ENCODE measurements around the gene BSND. TPM values are rescaled to one million over a fixed set of nuclear protein-coding genes. Genes with fewer than 3 reads are reported as not detected.

Gene BSND
- total RNA-seq, 3 donors from 2014 or later = not detected

- H3K27me3 Mint-ChIP-seq (ENCODE audit: low read depth) = no peaks in the 10 kb centered on the region
- H3K4me3 Mint-ChIP-seq = no peak overlapping the region
- H3K9me3 Mint-ChIP-seq = no peaks in the 10 kb centered on the region
- ATAC-seq = no peak
- no peaks in the 10 kb centered on the region for H3K4me1 Mint-ChIP-seq (ENCODE audit: low read depth)
- no peak for DNase-seq
- no peaks in the 10 kb centered on the region for H3K36me3 Mint-ChIP-seq (ENCODE audit: insufficient read depth)
Measured at GRCh38 chr1:55049271-55049913, 50.7 kb downstream of the BSND start.

GRCh38 chr1:55049914-55050278 lies 51.2 kb downstream of the BSND start:
- Mint-ChIP-seq H3K36me3 (ENCODE audit: insufficient read depth) (no peaks in the 10 kb centered on the region), H3K4me1 (ENCODE audit: low read depth) (no peaks in the 10 kb centered on the region), H3K4me3 (no peak overlapping the region), H3K27me3 (ENCODE audit: low read depth) (no peaks in the 10 kb centered on the region), H3K9me3 (no peaks in the 10 kb centered on the region)
- no peak for DNase-seq
- no peak for ATAC-seq

- no peaks in the 10 kb centered on the region for H3K36me3 Mint-ChIP-seq (ENCODE audit: insufficient read depth)
- no peaks in the 10 kb centered on the region for H3K27me3 Mint-ChIP-seq (ENCODE audit: low read depth)
- ATAC-seq = no peak
- H3K4me3 Mint-ChIP-seq = no peak overlapping the region
- DNase-seq = no peak
- no peaks in the 10 kb centered on the region for H3K9me3 Mint-ChIP-seq
- no peaks in the 10 kb centered on the region for H3K4me1 Mint-ChIP-seq (ENCODE audit: low read depth)
Measured at GRCh38 chr1:55050283-55050682, 51.5 kb downstream of the BSND start.

GRCh38 chr1:55051169-55051568 lies 52.4 kb downstream of the BSND start:
- Mint-ChIP-seq H3K4me3 (no peak overlapping the region), H3K9me3 (no peaks in the 10 kb centered on the region), H3K27me3 (ENCODE audit: low read depth) (no peaks in the 10 kb centered on the region), H3K4me1 (ENCODE audit: low read depth) (no peaks in the 10 kb centered on the region), H3K36me3 (ENCODE audit: insufficient read depth) (no peaks in the 10 kb centered on the region)
- no peak for DNase-seq
- ATAC-seq = no peak

GRCh38 chr1:55051621-55052020 lies 52.9 kb downstream of the BSND start:
- no peaks in the 10 kb centered on the region for H3K9me3 Mint-ChIP-seq
- no peaks in the 10 kb centered on the region for H3K36me3 Mint-ChIP-seq (ENCODE audit: insufficient read depth)
- no peaks in the 10 kb centered on the region for H3K4me1 Mint-ChIP-seq (ENCODE audit: low read depth)
- no peaks in the 10 kb centered on the region for H3K27me3 Mint-ChIP-seq (ENCODE audit: low read depth)
- H3K4me3 Mint-ChIP-seq = no peak overlapping the region
- DNase-seq = no peak
- ATAC-seq = no peak

- Mint-ChIP-seq H3K4me1 (ENCODE audit: low read depth) (no peaks in the 10 kb centered on the region), H3K36me3 (ENCODE audit: insufficient read depth) (no peaks in the 10 kb centered on the region), H3K4me3 (no peak overlapping the region), H3K9me3 (no peaks in the 10 kb centered on the region), H3K27me3 (ENCODE audit: low read depth) (no peaks in the 10 kb centered on the region)
- ATAC-seq (no peak), DNase-seq (no peak)
Measured at GRCh38 chr1:55052221-55053142, 53.7 kb downstream of the BSND start.

- DNase-seq (no peak), ATAC-seq (no peak)
- H3K4me3 Mint-ChIP-seq = no peak overlapping the region
- no peaks in the 10 kb centered on the region for H3K36me3 Mint-ChIP-seq (ENCODE audit: insufficient read depth)
- H3K9me3 Mint-ChIP-seq = no peaks in the 10 kb centered on the region
- no peaks in the 10 kb centered on the region for H3K27me3 Mint-ChIP-seq (ENCODE audit: low read depth)
- no peaks in the 10 kb centered on the region for H3K4me1 Mint-ChIP-seq (ENCODE audit: low read depth)
Measured at GRCh38 chr1:55053265-55053954, 54.7 kb downstream of the BSND start.

- Mint-ChIP-seq H3K9me3 (no peaks in the 10 kb centered on the region), H3K4me1 (ENCODE audit: low read depth) (no peaks in the 10 kb centered on the region), H3K4me3 (no peak overlapping the region), H3K27me3 (ENCODE audit: low read depth) (no peaks in the 10 kb centered on the region), H3K36me3 (ENCODE audit: insufficient read depth) (no peaks in the 10 kb centered on the region)
- no peak for DNase-seq
- no peak for ATAC-seq
Measured at GRCh38 chr1:55054396-55054795, 55.7 kb downstream of the BSND start.

GRCh38 chr1:55055084-55055882 lies 56.5 kb downstream of the BSND start:
- no peaks in the 10 kb centered on the region for H3K27me3 Mint-ChIP-seq (ENCODE audit: low read depth)
- H3K9me3 Mint-ChIP-seq = no peaks in the 10 kb centered on the region
- no peaks in the 10 kb centered on the region for H3K36me3 Mint-ChIP-seq (ENCODE audit: insufficient read depth)
- H3K4me3 Mint-ChIP-seq = no peak overlapping the region
- ATAC-seq = no peak
- DNase-seq = no peak
- no peaks in the 10 kb centered on the region for H3K4me1 Mint-ChIP-seq (ENCODE audit: low read depth)

- DNase-seq = no peak
- no peak for ATAC-seq
- no peaks in the 10 kb centered on the region for H3K27me3 Mint-ChIP-seq (ENCODE audit: low read depth)
- no peaks in the 10 kb centered on the region for H3K36me3 Mint-ChIP-seq (ENCODE audit: insufficient read depth)
- H3K9me3 Mint-ChIP-seq = no peaks in the 10 kb centered on the region
- H3K4me3 Mint-ChIP-seq = no peak overlapping the region
- no peaks in the 10 kb centered on the region for H3K4me1 Mint-ChIP-seq (ENCODE audit: low read depth)
Measured at GRCh38 chr1:55055951-55056631, 57.4 kb downstream of the BSND start.

GRCh38 chr1:55056632-55056992 lies 57.9 kb downstream of the BSND start:
- H3K27me3 Mint-ChIP-seq (ENCODE audit: low read depth) = no peaks in the 10 kb centered on the region
- no peaks in the 10 kb centered on the region for H3K36me3 Mint-ChIP-seq (ENCODE audit: insufficient read depth)
- ATAC-seq (no peak), DNase-seq (no peak)
- H3K4me1 Mint-ChIP-seq (ENCODE audit: low read depth) = no peaks in the 10 kb centered on the region
- no peak overlapping the region for H3K4me3 Mint-ChIP-seq
- H3K9me3 Mint-ChIP-seq = no peaks in the 10 kb centered on the region

- Mint-ChIP-seq H3K4me3 (no peak overlapping the region), H3K27me3 (ENCODE audit: low read depth) (no peaks in the 10 kb centered on the region), H3K36me3 (ENCODE audit: insufficient read depth) (no peaks in the 10 kb centered on the region), H3K9me3 (no peaks in the 10 kb centered on the region), H3K4me1 (ENCODE audit: low read depth) (no peaks in the 10 kb centered on the region)
- DNase-seq (no peak), ATAC-seq (no peak)
Measured at GRCh38 chr1:55057270-55057955, 58.7 kb downstream of the BSND start.

GRCh38 chr1:55057956-55058298 lies 59.2 kb downstream of the BSND start:
- H3K9me3 Mint-ChIP-seq = no peaks in the 10 kb centered on the region
- no peak overlapping the region for H3K4me3 Mint-ChIP-seq
- H3K36me3 Mint-ChIP-seq (ENCODE audit: insufficient read depth) = no peaks in the 10 kb centered on the region
- no peaks in the 10 kb centered on the region for H3K4me1 Mint-ChIP-seq (ENCODE audit: low read depth)
- ATAC-seq (no peak), DNase-seq (no peak)
- no peaks in the 10 kb centered on the region for H3K27me3 Mint-ChIP-seq (ENCODE audit: low read depth)

All from activated T-cell treated with anti-CD3 and anti-CD28 coated beads, Interleukin-2, amount 50 U/mL, for 4 hours (primary cell).